Esophagus muscularis mucosa (tissue), 3 donors: ENCODE data around the gene SP2.

ENCODE experiments used
- CTCF ChIP-seq, 3 experiments: fragments of 200-600 bp in 2 of 3; fragments of 450-650 bp in 1 of 3; sonication (generic) in 2 of 3; IDR thresholded peaks; one replicate each; pipeline ENCODE4 v1.5.1; 2017 to 2019; ENCODE audit warnings: antibody characterized with exemption in 3 of 3, mild to moderate bottlenecking in 2 of 3, moderate library complexity in 1 of 3
- POLR2A ChIP-seq: fragments of 450-650 bp; IDR thresholded peaks from one replicate; pipeline ENCODE4 v1.6.1; 2017; ENCODE audit warnings: antibody characterized with exemption, moderate library complexity, mild to moderate bottlenecking, low read depth

GRCh38 chr17:47927821-47928400 is 31.9 kb downstream of the SP2 start:
- no peak for TF ChIP-seq POLR2A
- no peak for TF ChIP-seq CTCF (IDR thresholded peaks at IDR 0.05)
